Measurements from ENCODE around the gene DNAJC13.
"Not testable (repeated sequence)": the region's sequence is repeated elsewhere in the genome, so short reads cannot be mapped to it uniquely, and the experiment has no call there.

Gene DNAJC13

GRCh38 chr3:132555306-132556035 lies 138.2 kb downstream of the DNAJC13 start:
- Mint-ChIP-seq H3K27ac (no peak overlapping the region), H3K4me1 (ENCODE audit: low read depth) (peaks cover 7% of the 10 kb centered on the region), H3K36me3 (ENCODE audit: low read depth) (peaks cover 3% of the 10 kb centered on the region), H3K27me3 (ENCODE audit: low read depth) (no peaks in the 10 kb centered on the region), H3K9me3 (no peaks in the 10 kb centered on the region), H3K4me3 (no peak overlapping the region)

- H3K4me1 Mint-ChIP-seq (ENCODE audit: low read depth); H3K36me3 Mint-ChIP-seq (ENCODE audit: low read depth); H3K27me3 Mint-ChIP-seq (ENCODE audit: low read depth); H3K9me3 Mint-ChIP-seq; H3K27ac Mint-ChIP-seq; H3K4me3 Mint-ChIP-seq: not testable (repeated sequence)
Observed at GRCh38 chr3:132556036-132556386, 138.7 kb downstream of the DNAJC13 start.

- peaks cover 1% of the 10 kb centered on the region for H3K4me1 Mint-ChIP-seq (ENCODE audit: low read depth)
- peaks cover 3% of the 10 kb centered on the region for H3K36me3 Mint-ChIP-seq (ENCODE audit: low read depth)
- no peak overlapping the region for H3K4me3 Mint-ChIP-seq
- no peak overlapping the region for H3K27ac Mint-ChIP-seq
- no peaks in the 10 kb centered on the region for H3K27me3 Mint-ChIP-seq (ENCODE audit: low read depth)
- H3K9me3 Mint-ChIP-seq, result no peaks in the 10 kb centered on the region
Observed at GRCh38 chr3:132556508-132557159, 139.3 kb downstream of the DNAJC13 start.

GRCh38 chr3:132561003-132561402 lies 143.7 kb downstream of the DNAJC13 start:
- H3K27me3 Mint-ChIP-seq (ENCODE audit: low read depth), result no peaks in the 10 kb centered on the region
- no peaks in the 10 kb centered on the region for H3K9me3 Mint-ChIP-seq
- no peak overlapping the region for H3K27ac Mint-ChIP-seq
- H3K4me1 Mint-ChIP-seq (ENCODE audit: low read depth), result no peaks in the 10 kb centered on the region
- H3K4me3 Mint-ChIP-seq, result no peak overlapping the region
- peaks cover 3% of the 10 kb centered on the region for H3K36me3 Mint-ChIP-seq (ENCODE audit: low read depth)

- Mint-ChIP-seq H3K4me1 (ENCODE audit: low read depth) (no peaks in the 10 kb centered on the region), H3K4me3 (no peak overlapping the region), H3K36me3 (ENCODE audit: low read depth) (peaks cover 3% of the 10 kb centered on the region), H3K27ac (no peak overlapping the region), H3K27me3 (ENCODE audit: low read depth) (no peaks in the 10 kb centered on the region), H3K9me3 (no peaks in the 10 kb centered on the region)
Observed at GRCh38 chr3:132563420-132564069, 146.2 kb downstream of the DNAJC13 start.

GRCh38 chr3:132564070-132564465 lies 146.8 kb downstream of the DNAJC13 start:
- Mint-ChIP-seq H3K27ac (no peak overlapping the region), H3K27me3 (ENCODE audit: low read depth) (no peaks in the 10 kb centered on the region), H3K4me1 (ENCODE audit: low read depth) (no peaks in the 10 kb centered on the region), H3K36me3 (ENCODE audit: low read depth) (no peaks in the 10 kb centered on the region), H3K9me3 (no peaks in the 10 kb centered on the region), H3K4me3 (no peak overlapping the region)

- H3K27ac Mint-ChIP-seq, result no peak overlapping the region
- H3K9me3 Mint-ChIP-seq, result peaks cover 5% of the 10 kb centered on the region
- H3K27me3 Mint-ChIP-seq (ENCODE audit: low read depth), result no peaks in the 10 kb centered on the region
- no peak overlapping the region for H3K4me3 Mint-ChIP-seq
- peaks cover 10% of the 10 kb centered on the region for H3K36me3 Mint-ChIP-seq (ENCODE audit: low read depth)
- H3K4me1 Mint-ChIP-seq (ENCODE audit: low read depth), result no peaks in the 10 kb centered on the region
Observed at GRCh38 chr3:132568422-132568821, 151.1 kb downstream of the DNAJC13 start.

- peaks cover 5% of the 10 kb centered on the region for H3K9me3 Mint-ChIP-seq
- H3K27me3 Mint-ChIP-seq (ENCODE audit: low read depth), result no peaks in the 10 kb centered on the region
- peaks cover 10% of the 10 kb centered on the region for H3K36me3 Mint-ChIP-seq (ENCODE audit: low read depth)
- no peak overlapping the region for H3K27ac Mint-ChIP-seq
- no peaks in the 10 kb centered on the region for H3K4me1 Mint-ChIP-seq (ENCODE audit: low read depth)
- H3K4me3 Mint-ChIP-seq, result no peak overlapping the region
Observed at GRCh38 chr3:132569153-132569552, 151.9 kb downstream of the DNAJC13 start.

GRCh38 chr3:132569580-132569979 lies 152.3 kb downstream of the DNAJC13 start:
- no peak overlapping the region for H3K4me3 Mint-ChIP-seq
- peaks cover 10% of the 10 kb centered on the region for H3K36me3 Mint-ChIP-seq (ENCODE audit: low read depth)
- H3K9me3 Mint-ChIP-seq, result peaks cover 5% of the 10 kb centered on the region
- H3K27me3 Mint-ChIP-seq (ENCODE audit: low read depth), result no peaks in the 10 kb centered on the region
- H3K27ac Mint-ChIP-seq, result no peak overlapping the region
- H3K4me1 Mint-ChIP-seq (ENCODE audit: low read depth), result no peaks in the 10 kb centered on the region

- Mint-ChIP-seq H3K36me3 (ENCODE audit: low read depth) (peaks cover 10% of the 10 kb centered on the region), H3K4me1 (ENCODE audit: low read depth) (no peaks in the 10 kb centered on the region), H3K4me3 (no peak overlapping the region), H3K9me3 (peaks cover 5% of the 10 kb centered on the region), H3K27ac (no peak overlapping the region), H3K27me3 (ENCODE audit: low read depth) (no peaks in the 10 kb centered on the region)
Observed at GRCh38 chr3:132570016-132570415, 152.7 kb downstream of the DNAJC13 start.

GRCh38 chr3:132573797-132574211 lies 156.5 kb downstream of the DNAJC13 start:
- Mint-ChIP-seq H3K27me3 (ENCODE audit: low read depth) (no peaks in the 10 kb centered on the region), H3K9me3 (peaks cover 5% of the 10 kb centered on the region), H3K4me3 (no peak overlapping the region), H3K4me1 (ENCODE audit: low read depth) (no peaks in the 10 kb centered on the region), H3K36me3 (ENCODE audit: low read depth) (peaks cover 19% of the 10 kb centered on the region), H3K27ac (no peak overlapping the region)

GRCh38 chr3:132587401-132587800 lies 170.1 kb downstream of the DNAJC13 start:
- Mint-ChIP-seq H3K27me3 (ENCODE audit: low read depth) (no peaks in the 10 kb centered on the region), H3K4me3 (no peak overlapping the region), H3K27ac (no peak overlapping the region), H3K36me3 (ENCODE audit: low read depth) (peaks cover 7% of the 10 kb centered on the region), H3K9me3 (peaks cover 6% of the 10 kb centered on the region), H3K4me1 (ENCODE audit: low read depth) (no peaks in the 10 kb centered on the region)
